ENCODE measurements around the gene RIC1.
"Not testable (repeated sequence)": the region's sequence is repeated elsewhere in the genome, so short reads cannot be mapped to it uniquely, and the experiment has no call there.

RIC1 gene

GRCh38 chr9:5790923-5791322 lies 162.0 kb downstream of the RIC1 start:
- no peak for DNase-seq

- DNase-seq = no peak
These were observed 163.0 kb downstream of the RIC1 start for GRCh38 chr9:5791870-5792269.

DNA sequence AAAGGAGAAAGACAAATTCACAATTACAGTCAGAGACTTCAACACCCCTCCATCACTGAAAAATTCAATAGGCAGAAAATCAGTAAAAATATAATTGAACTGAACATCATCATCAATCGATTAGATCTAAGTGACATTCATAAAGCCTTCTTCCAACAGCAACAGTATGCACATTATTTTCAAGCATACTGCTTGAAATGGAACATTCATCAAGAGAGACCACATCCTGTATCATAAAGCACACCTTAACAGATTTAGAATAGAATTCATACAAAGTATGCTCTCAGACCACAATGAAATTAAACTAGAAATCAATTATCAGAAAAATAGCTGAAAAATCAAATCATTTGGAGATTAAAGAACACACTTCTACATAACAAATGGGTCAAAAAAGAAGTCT lies 164.9 kb downstream of the RIC1 start:
- no peak for DNase-seq

- no peak for DNase-seq
These were observed 167.4 kb downstream of the RIC1 start for GRCh38 chr9:5796298-5796697.

DNA sequence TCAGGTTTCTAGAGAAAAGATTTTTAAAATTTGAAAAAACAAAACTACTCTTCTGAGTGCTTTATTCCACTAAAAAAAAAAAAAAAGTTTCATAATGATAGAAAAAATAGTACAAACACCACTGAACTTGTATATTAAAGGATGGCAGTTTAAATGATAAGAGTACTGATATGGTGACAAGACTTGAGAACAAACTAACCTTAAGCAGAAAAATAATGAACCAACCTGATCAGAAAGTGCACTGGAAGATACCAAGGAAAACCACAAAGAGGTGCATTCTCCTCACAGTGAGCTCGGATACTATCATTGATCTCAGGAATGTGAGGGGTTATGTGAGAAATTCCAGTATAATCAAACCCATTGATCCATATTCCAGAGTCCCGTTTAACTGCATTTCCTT lies 169.7 kb downstream of the RIC1 start:
- DNase-seq = no peak

DNA sequence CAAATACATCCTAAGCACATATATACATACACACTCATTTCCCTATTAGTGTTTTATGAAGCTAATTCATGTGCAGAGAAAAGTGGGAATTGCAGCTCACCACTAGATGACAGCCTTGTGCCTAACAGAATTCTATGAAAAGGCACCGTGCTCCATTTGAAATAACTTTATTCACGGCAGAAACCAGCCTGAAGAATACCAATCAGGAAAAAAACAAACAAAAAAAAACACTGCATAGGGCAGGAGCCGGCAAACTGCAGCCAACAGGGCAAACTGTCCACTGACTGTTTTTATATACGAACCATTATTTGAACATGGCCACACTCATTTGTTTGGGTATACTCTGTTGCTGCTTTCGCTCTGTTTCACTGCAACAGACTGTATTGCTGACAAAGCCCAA lies 170.4 kb downstream of the RIC1 start:
- no peak for DNase-seq

- DNase-seq = not testable (repeated sequence)
These were observed 171.5 kb downstream of the RIC1 start for GRCh38 chr9:5800378-5800777.

DNA sequence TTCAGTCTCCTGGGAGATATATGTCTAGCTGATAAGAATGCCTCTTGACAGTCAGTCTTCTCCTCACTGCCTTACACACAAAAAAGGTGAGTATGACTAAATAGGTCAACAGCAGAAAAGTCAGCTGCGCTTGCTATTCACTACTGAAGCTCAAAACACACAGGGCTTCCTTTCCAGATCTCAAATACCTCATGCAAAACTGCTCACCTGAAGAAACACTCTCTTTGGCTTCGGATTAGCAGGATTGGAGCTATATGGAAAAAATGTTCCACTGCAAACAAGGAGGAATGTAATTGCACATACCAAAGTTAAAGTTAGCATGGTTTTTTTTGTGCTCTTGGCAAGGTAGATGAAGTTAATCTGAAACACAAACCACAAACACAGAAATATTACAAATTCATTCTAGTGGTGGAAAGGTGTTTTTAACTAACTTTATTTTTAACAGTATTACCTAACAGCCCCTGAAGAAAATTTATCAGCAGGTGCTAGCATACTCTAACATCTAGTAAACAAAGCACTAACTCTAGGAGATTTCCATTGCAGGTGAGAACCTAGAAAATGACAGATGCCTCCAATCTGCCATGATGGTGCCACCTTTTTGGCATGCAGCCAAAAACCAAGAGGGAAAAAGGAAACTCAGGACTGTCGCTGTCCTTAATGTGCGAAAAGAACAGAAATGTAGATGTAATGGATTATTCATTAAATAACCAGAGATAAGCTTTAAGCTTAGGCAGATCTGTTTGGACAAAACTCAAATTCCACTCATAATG lies 172.2 kb downstream of the RIC1 start:
- no peak for DNase-seq

DNA sequence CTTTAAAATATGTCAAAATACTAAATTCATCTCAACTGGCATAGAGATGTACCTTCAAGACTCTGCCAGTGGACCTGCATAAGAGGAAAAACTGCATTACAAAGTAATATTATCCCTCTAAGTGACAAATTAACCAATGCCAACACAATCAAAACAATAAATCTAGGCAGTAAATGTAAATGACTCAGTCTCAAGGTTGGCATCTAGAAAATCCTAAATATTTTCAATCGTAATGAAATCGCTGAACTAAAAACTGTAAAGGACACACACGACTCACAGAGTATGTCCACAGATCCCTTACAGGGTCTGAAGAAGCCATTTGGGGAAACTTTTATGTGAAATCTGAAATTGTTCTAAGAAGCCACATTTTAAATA lies 172.8 kb downstream of the RIC1 start:
- DNase-seq = no peak

- no peak for DNase-seq
These were observed 176.6 kb downstream of the RIC1 start for GRCh38 chr9:5805478-5805877.

GRCh38 chr9:5811751-5812150 lies 182.8 kb downstream of the RIC1 start:
- DNase-seq = no peak

- DNase-seq = no peak
These were observed 184.9 kb downstream of the RIC1 start for GRCh38 chr9:5813824-5814223.

- no peak for DNase-seq
These were observed 186.6 kb downstream of the RIC1 start for GRCh38 chr9:5815461-5815860.

GRCh38 chr9:5817862-5818261 lies 189.0 kb downstream of the RIC1 start:
- no peak for DNase-seq

- no peak for DNase-seq
These were observed 189.7 kb downstream of the RIC1 start for GRCh38 chr9:5818424-5819142.

- no peak for DNase-seq
These were observed 190.3 kb downstream of the RIC1 start for GRCh38 chr9:5819174-5819573.

- no peak for DNase-seq
These were observed 191.5 kb downstream of the RIC1 start for GRCh38 chr9:5820425-5820824.

- no peak for DNase-seq
These were observed 196.3 kb downstream of the RIC1 start for GRCh38 chr9:5825223-5825622.

Measured in activated T-cell treated with anti-CD3 and anti-CD28 coated beads, Interleukin-2, amount 50 U/mL, for 48 hours (primary cell).